Neural progenitor cell (in vitro differentiated cells): ENCODE data around the gene ADGRF4.

Source experiments
- CTCF ChIP-seq: fragments of 200-600 bp; sonication (generic); IDR thresholded peaks from 2 replicates; pipeline ENCODE4 v1.5.1; 2017; ENCODE audit warnings: antibody characterized with exemption, mild to moderate bottlenecking
- EZH2 ChIP-seq: fragments of 200-600 bp; sonication (generic); IDR thresholded peaks from 2 replicates; pipeline ENCODE4 v1.6.1; 2017; ENCODE audit warnings: antibody characterized with exemption, mild to moderate bottlenecking, moderate library complexity
- EZH2phosphoT487 ChIP-seq: fragments of 200-600 bp; sonication (generic); IDR thresholded peaks from 2 replicates; pipeline ENCODE4 v1.6.1; 2017; ENCODE audit warnings: antibody characterized with exemption

- TF ChIP-seq CTCF (no peak), EZH2 (no peak), EZH2phosphoT487 (no peak)
These were observed 61.0 kb downstream of the ADGRF4 start for GRCh38 chr6:47759364-47759763.
